IPS-18c (cell line): ENCODE measurements around the gene WDR64.

Experiments
- H3K4me3 ChIP-seq: 2 replicates; pipeline ENCODE4 v1.7.0; 2013; ENCODE audit warnings: low read depth, mild to moderate bottlenecking, low read length, moderate library complexity; ENCODE audit not compliant: insufficient read depth
- H3K9me3 ChIP-seq: one replicate; pipeline ENCODE4 v1.6.1; 2013; ENCODE audit warnings: mild to moderate bottlenecking, low read length, moderate library complexity; ENCODE audit not compliant: control insufficient read depth, insufficient read depth

The WDR64 gene

DNA sequence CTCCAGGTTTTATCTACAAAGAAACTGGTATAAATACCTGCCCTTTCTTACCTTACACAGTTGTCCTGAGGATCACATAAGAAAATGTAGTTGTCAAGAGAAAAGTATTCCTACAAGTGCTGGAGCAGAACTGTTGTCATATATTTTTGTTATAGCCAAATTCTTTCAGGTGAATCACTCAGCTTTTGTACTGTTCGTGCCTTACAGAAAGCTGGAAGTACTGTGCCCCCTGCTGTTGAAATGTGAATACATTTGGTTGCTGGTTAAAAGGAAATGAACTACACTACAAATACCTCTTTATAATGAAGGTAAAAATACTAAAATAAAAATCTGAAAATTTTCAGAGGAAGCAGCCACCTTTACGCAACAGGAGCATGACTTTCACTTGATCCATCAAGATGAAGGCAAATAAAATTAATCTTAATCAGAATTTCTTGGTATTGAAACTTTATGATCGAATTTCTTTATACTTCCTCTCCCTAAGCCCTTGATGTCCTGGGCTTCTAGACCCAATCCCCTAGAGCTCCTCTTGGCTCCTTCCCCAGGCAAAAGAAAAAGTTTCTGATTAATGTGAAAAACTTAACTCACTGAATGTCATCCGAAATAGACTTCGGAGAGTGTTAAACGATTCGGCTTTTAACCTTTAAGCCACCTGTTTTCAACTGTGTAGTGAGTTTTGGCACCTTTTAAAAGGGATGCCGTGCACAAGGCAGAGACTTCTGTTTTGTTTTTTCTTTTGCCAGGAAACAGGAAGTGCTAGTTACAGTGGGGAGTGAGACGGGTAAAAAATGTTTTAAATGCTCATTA, 24.4 kb upstream of the WDR64 start:
- Histone ChIP-seq H3K9me3 (no peaks in the 10 kb centered on the region), H3K4me3 (no peak overlapping the region)

DNA sequence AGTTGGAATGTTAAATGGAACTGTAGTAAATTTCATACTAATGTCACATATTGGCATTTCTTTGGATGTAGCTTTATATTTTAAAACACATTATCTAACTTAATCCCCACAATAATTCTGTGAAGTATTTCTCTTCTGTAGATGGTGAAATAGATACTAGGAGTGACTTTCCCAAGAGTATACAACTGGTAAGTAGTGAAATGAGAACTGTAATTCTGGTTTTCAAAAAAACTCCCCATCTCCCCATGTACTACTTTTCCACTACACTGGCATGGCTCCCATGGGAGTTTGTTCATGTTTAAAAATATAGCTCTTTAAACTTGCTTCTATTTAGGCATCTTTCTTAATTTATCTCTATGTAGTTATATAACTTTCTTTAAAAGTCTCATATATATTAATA, 22.1 kb upstream of the WDR64 start:
- Histone ChIP-seq H3K9me3 (no peaks in the 10 kb centered on the region), H3K4me3 (no peak overlapping the region)

GRCh38 chr1:241630476-241630875, 21.6 kb upstream of the WDR64 start:
- Histone ChIP-seq H3K4me3 (no peak overlapping the region), H3K9me3 (no peaks in the 10 kb centered on the region)

DNA sequence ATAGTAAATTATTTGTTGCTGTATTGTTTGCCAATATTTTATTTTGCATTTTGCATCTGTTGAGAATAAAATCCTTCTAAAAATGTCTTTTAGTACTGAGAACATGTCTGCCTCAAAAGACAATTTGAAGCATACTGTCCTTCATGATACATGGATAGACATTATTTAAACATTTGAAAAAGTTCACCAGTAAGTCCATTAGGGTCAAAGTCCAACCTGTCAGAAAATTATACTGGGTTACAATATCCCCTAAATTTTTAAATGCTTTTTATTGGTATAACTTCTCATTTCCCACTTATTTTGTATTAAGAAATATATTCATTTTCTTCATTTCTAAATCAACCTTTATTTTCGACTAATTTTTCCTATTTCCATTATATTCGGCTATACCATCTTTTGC, 21.2 kb upstream of the WDR64 start:
- Histone ChIP-seq H3K9me3 (no peaks in the 10 kb centered on the region), H3K4me3 (no peak overlapping the region)

GRCh38 chr1:241631674-241632073, 20.4 kb upstream of the WDR64 start:
- Histone ChIP-seq H3K9me3 (no peaks in the 10 kb centered on the region), H3K4me3 (no peak overlapping the region)

- no peak overlapping the region for H3K4me3 ChIP-seq
- no peaks in the 10 kb centered on the region for H3K9me3 ChIP-seq
Measured at GRCh38 chr1:241632987-241633386, 19.1 kb upstream of the WDR64 start.

GRCh38 chr1:241635556-241636152, 16.4 kb upstream of the WDR64 start:
- Histone ChIP-seq H3K4me3 (no peak overlapping the region), H3K9me3 (no peaks in the 10 kb centered on the region)

DNA sequence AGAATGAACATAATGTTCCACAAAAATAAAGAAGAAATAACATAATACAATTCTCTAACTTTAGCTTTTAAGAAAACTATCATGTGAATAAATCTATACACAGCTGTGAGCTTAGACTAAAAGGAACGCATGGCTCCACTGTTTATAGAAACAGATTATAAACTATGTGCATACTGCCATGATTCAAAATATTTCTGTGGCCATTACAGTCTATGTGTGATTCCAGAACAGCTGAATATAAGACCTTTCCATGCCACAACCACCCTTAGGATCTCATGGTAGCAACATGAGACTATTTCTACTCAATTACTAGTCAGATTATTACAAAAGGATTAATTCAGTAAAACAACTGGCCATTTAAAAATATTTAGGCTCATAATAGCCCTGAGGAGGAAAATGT, 15.8 kb upstream of the WDR64 start:
- Histone ChIP-seq H3K9me3 (no peaks in the 10 kb centered on the region), H3K4me3 (no peak overlapping the region)

DNA sequence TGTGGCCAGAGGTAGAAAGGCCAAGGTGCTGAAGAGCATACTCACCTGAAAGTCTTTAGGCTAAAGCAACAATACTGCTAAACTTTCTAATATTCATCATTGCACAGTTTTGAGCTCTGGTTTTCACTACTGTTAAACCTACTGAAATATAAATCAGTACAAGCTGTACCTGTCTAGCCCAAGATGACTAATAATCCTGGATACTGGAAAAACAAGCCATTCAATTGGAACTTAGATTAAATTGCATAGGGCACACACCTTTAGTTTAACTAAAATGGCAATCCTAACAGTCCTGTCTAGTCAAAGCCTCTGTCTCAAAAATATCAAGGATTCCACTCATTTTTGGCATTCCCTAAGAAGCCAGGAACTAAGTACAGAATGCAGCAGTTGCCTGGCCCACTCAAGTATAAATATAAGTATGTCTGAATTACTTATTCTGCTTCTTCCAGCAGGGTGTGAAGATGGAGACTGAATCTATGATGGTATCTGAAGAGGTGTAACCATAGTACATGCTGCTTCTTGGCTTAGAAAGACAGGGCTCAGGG, 15.0 kb upstream of the WDR64 start:
- no peaks in the 10 kb centered on the region for H3K9me3 ChIP-seq
- no peak overlapping the region; the same call in 1 of the 2 replicates for H3K4me3 ChIP-seq

- no peaks in the 10 kb centered on the region for H3K9me3 ChIP-seq
- 0 out of 2 replicates have a peak overlapping the region, but pooled peaks have one; percentile 2 for H3K4me3 ChIP-seq
Measured at GRCh38 chr1:241637604-241638003, 14.5 kb upstream of the WDR64 start.

DNA sequence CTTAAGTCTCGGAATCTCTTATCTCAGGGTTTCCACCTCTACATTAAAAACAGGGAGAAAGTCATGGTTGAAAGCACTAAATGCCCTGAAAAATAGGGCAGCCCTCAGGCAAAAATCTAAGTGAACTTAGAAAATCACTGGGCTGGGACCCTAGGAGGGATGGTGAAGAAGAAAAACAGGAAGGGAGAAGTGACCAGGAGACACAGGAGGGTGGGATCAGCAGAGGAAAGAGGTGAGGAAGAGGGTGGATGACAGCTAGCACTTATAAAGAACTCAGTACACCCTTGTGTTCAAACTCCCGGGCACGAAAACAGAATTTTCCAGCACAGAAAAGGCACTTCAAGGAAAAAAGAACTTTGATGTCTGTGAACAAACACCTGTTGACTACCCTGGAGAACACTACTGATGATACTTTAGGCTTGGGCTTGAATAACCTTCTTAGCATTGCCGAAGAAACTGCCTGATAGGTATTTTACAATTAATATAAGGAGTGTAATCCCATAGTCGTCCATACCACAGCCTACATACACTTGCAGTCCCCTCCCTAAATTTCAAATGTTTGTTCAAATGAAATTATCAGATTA, 13.9 kb upstream of the WDR64 start:
- no peaks in the 10 kb centered on the region for H3K9me3 ChIP-seq
- peak overlapping the region; percentile 2; the same call in 1 of the 2 replicates for H3K4me3 ChIP-seq

- Histone ChIP-seq H3K4me3 (peak overlapping the region; percentile 91), H3K9me3 (no peaks in the 10 kb centered on the region)
Measured at GRCh38 chr1:241638909-241639622, 13.0 kb upstream of the WDR64 start.

DNA sequence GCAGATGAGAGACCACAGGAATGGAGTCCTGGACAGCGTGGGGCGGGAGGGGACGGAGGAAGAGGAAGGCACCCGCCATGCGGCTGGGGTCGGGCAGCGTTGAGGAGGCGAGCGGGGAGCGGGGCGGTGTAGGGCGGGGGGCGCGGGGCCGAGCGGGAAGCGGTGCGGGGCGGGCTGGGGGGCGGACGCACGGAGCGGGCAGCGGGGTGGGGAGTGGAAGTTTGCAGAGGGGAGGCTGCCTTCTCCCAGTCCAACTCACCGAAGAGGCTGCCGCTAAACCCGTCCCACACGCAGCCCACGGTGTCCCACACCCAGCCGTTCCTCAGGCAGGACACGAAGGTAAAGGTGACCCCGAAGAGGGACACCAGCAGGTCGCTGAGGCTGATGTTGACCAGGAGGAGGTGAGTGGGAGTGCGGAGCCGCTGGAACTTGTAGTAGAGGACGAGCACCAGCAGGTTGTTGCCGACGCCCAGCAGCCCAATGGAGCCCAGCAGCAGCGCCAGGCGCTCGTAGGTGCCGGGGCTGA, 12.4 kb upstream of the WDR64 start:
- Histone ChIP-seq H3K4me3 (peak overlapping the region; percentile 91), H3K9me3 (no peaks in the 10 kb centered on the region)

DNA sequence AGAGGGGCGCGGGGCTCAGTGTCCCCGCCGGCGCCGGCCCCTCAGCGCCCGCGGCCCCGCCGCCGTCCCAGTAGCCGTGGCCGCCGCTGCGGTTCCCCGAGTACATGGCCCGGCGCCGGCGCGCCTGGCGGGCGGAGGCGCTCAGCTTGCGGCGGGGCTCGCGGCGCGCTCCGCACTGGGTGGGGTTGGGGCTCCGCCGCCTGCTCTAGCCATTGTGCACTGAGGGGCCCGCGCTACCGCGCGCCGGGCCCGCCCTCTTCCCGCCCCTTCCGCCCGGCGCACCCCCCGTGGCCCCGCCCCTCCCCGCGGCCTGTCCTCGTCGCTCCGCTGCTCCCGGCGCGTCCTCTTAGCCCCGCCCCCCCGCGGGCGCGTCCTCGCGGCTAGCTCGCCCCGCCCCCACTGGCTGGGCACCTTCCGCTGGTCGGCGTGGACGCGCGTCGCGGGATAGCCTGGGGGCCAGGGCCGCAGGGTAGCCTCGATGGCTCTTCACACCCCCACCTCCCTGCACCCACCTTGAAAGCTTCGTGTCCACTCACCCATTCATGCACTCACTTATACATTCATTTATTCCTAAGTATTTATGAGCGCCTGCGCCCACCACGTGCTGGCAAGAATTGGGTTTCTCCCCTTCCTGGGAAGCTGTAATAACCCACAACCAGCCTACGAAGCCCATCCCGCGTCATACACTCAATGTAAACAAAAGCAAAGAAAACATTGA, 11.8 kb upstream of the WDR64 start, which contains the start of the genes CHML and OPN3:
Gene CHML (minus strand): TSS at position 221 of the 718 bp plus-strand sequence. CDS start 4,603 bp downstream, outside the sequence.
Gene OPN3 (minus strand): TSS at position 221 of the 718 bp plus-strand sequence. CDS start 115 bp downstream, at position 106.
- Histone ChIP-seq H3K4me3 (peak within 1 kb of the TSS; percentile 91), H3K9me3 (no peaks in the 10 kb centered on the region)

- H3K9me3 ChIP-seq = no peaks in the 10 kb centered on the region
- no peak overlapping the region; the same call in 1 of the 2 replicates for H3K4me3 ChIP-seq
Measured at GRCh38 chr1:241640867-241641622, 11.0 kb upstream of the WDR64 start.
